HG02759 (cell line): ENCODE measurements around the gene DDX1.
"Not testable (repeated sequence)": the region's sequence is repeated elsewhere in the genome, so short reads cannot be mapped to it uniquely, and the experiment has no call there.

Source experiments
- ATAC-seq: cut with Tn5 transposase; IDR thresholded peaks from one replicate; pipeline ENCODE4 v1.9.1; 2021; ENCODE audit warnings: mild to moderate bottlenecking, moderate library complexity; ENCODE audit not compliant: unreplicated experiment

Gene DDX1

GRCh38 chr2:15614545-15615300 lies 23.1 kb downstream of the DDX1 start:
- no peak for ATAC-seq

- no peak for ATAC-seq
Observed at GRCh38 chr2:15615301-15615920, 23.7 kb downstream of the DDX1 start.

GRCh38 chr2:15616429-15616828 lies 24.8 kb downstream of the DDX1 start:
- no peak for ATAC-seq

GRCh38 chr2:15616850-15617777 lies 25.4 kb downstream of the DDX1 start:
- ATAC-seq: no peak

GRCh38 chr2:15617778-15618448 lies 26.2 kb downstream of the DDX1 start:
- no peak for ATAC-seq

- no peak for ATAC-seq
Observed at GRCh38 chr2:15618449-15618855, 26.8 kb downstream of the DDX1 start.

- no peak for ATAC-seq
Observed at GRCh38 chr2:15619076-15619475, 27.4 kb downstream of the DDX1 start.

- no peak for ATAC-seq
Observed at GRCh38 chr2:15619510-15619909, 27.8 kb downstream of the DDX1 start.

GRCh38 chr2:15619938-15620337 lies 28.3 kb downstream of the DDX1 start:
- no peak for ATAC-seq

- ATAC-seq: no peak
Observed at GRCh38 chr2:15620340-15620739, 28.7 kb downstream of the DDX1 start.

GRCh38 chr2:15620857-15621471 lies 29.3 kb downstream of the DDX1 start:
- ATAC-seq: no peak

GRCh38 chr2:15621472-15621870 lies 29.8 kb downstream of the DDX1 start:
- ATAC-seq: not testable (repeated sequence)

GRCh38 chr2:15622214-15622613 lies 30.5 kb downstream of the DDX1 start:
- no peak for ATAC-seq

- ATAC-seq: no peak
Observed at GRCh38 chr2:15622614-15623480, 31.2 kb downstream of the DDX1 start.

GRCh38 chr2:15623481-15623796 lies 31.8 kb downstream of the DDX1 start:
- no peak for ATAC-seq

- ATAC-seq: no peak
Observed at GRCh38 chr2:15623898-15624541, 32.4 kb downstream of the DDX1 start.

GRCh38 chr2:15624903-15625302 lies 33.2 kb downstream of the DDX1 start:
- ATAC-seq: no peak

- ATAC-seq: no peak
Observed at GRCh38 chr2:15625344-15626036, 33.8 kb downstream of the DDX1 start.

- no peak for ATAC-seq
Observed at GRCh38 chr2:15626126-15626525, 34.5 kb downstream of the DDX1 start.
